HEK293 (cell line): ENCODE results near the gene PRRT3.

Source experiments
- GLIS2 ChIP-seq: fragments of 450-650 bp; formaldehyde crosslinking; IDR thresholded peaks from 2 replicates; pipeline ENCODE4 v1.5.1; 2016; ENCODE audit warnings: missing biosample characterization, missing genetic modification characterization
- HOXC10 ChIP-seq: sonication (generic); formaldehyde crosslinking; IDR thresholded peaks from 2 replicates; pipeline ENCODE4 v1.8.1; 2023; ENCODE audit warnings: mild to moderate bottlenecking, missing genetic modification reagents
- MEIS1 ChIP-seq: sonication (generic); formaldehyde crosslinking; IDR thresholded peaks from 2 replicates; pipeline ENCODE4 v1.8.1; 2022; ENCODE audit warnings: missing genetic modification reagents, mild to moderate bottlenecking, borderline replicate concordance
- PRDM1 ChIP-seq: fragments of 450-650 bp; formaldehyde crosslinking; IDR thresholded peaks from 2 replicates; pipeline ENCODE4; 2016; ENCODE audit warnings: missing biosample characterization, missing genetic modification characterization
- SCRT1 ChIP-seq: fragments of 450-650 bp; formaldehyde crosslinking; IDR thresholded peaks from 2 replicates; pipeline ENCODE4 v1.5.1; 2016; ENCODE audit warnings: missing biosample characterization, missing genetic modification characterization, borderline replicate concordance
- SCRT2 ChIP-seq: fragments of 450-650 bp; formaldehyde crosslinking; IDR thresholded peaks from 2 replicates; pipeline ENCODE4 v1.5.1; 2016; ENCODE audit warnings: missing biosample characterization, missing genetic modification characterization
- SP3 ChIP-seq: fragments of 450-650 bp; formaldehyde crosslinking; IDR thresholded peaks from 2 replicates; pipeline ENCODE4 v1.5.1; 2016; ENCODE audit warnings: missing biosample characterization, missing genetic modification characterization
- ZBTB20 ChIP-seq: fragments of 450-650 bp; formaldehyde crosslinking; IDR thresholded peaks from 2 replicates; pipeline ENCODE4 v1.5.1; 2016; ENCODE audit warnings: missing biosample characterization, missing genetic modification characterization
- ZBTB8A ChIP-seq: fragments of 450-650 bp; formaldehyde crosslinking; IDR thresholded peaks from 2 replicates; pipeline ENCODE4 v1.5.1; 2016; ENCODE audit warnings: missing biosample characterization, missing genetic modification characterization
- ZFHX2 ChIP-seq: fragments of 450-650 bp; formaldehyde crosslinking; conservative IDR thresholded peaks from 2 replicates; pipeline ENCODE4 v1.5.1; 2016; ENCODE audit warnings: missing biosample characterization, missing genetic modification characterization
- ZFP69B ChIP-seq: fragments of 450-650 bp; formaldehyde crosslinking; IDR thresholded peaks from 2 replicates; pipeline ENCODE4 v1.5.1; 2016; ENCODE audit warnings: missing biosample characterization, missing genetic modification characterization
- ZNF140 ChIP-seq: fragments of 450-650 bp; formaldehyde crosslinking; IDR thresholded peaks from 2 replicates; pipeline ENCODE4 v1.5.1; 2016; ENCODE audit warnings: missing biosample characterization, missing genetic modification characterization
- ZNF155 ChIP-seq: fragments of 450-650 bp; formaldehyde crosslinking; IDR thresholded peaks from 2 replicates; pipeline ENCODE4 v1.5.1; 2016; ENCODE audit warnings: missing biosample characterization, missing genetic modification characterization
- ZNF184 ChIP-seq: fragments of 450-650 bp; IDR thresholded peaks from 2 replicates; pipeline ENCODE4 v1.5.1; 2018; ENCODE audit warnings: missing biosample characterization, mild to moderate bottlenecking, missing genetic modification characterization
- ZNF221 ChIP-seq: fragments of 450-650 bp; formaldehyde crosslinking; IDR thresholded peaks from 2 replicates; pipeline ENCODE4 v1.5.1; 2017; ENCODE audit warnings: missing biosample characterization, missing genetic modification characterization, borderline replicate concordance
- ZNF223 ChIP-seq: fragments of 450-650 bp; formaldehyde crosslinking; IDR thresholded peaks from 2 replicates; pipeline ENCODE4 v1.5.1; 2016; ENCODE audit warnings: missing biosample characterization, missing genetic modification characterization
- ZNF274 ChIP-seq, 2 experiments: fragments of 200-500 bp in 1 of 2; fragments of 450-650 bp in 1 of 2; sonication (Bioruptor generic) in 1 of 2; formaldehyde crosslinking in 1 of 2; IDR thresholded peaks; 2 replicates each; pipeline versions ENCODE4 v1.5.1 to v1.6.1; 2014 to 2016; ENCODE audit warnings: borderline replicate concordance in 1 of 2, inconsistent platforms in 1 of 2, low read length in 1 of 2, missing biosample characterization in 1 of 2, missing genetic modification characterization in 1 of 2
- ZNF433 ChIP-seq: fragments of 450-650 bp; formaldehyde crosslinking; IDR thresholded peaks from 2 replicates; pipeline ENCODE4 v1.5.1; 2016; ENCODE audit warnings: missing biosample characterization, missing genetic modification characterization, low read depth
- ZNF571 ChIP-seq: fragments of 450-650 bp; formaldehyde crosslinking; IDR thresholded peaks from 2 replicates; pipeline ENCODE4 v1.5.0; 2017; ENCODE audit warnings: missing biosample characterization, missing genetic modification characterization
- ZNF624 ChIP-seq: fragments of 450-650 bp; formaldehyde crosslinking; IDR thresholded peaks from 2 replicates; pipeline ENCODE4 v1.5.1; 2017; ENCODE audit warnings: missing biosample characterization, missing genetic modification characterization
- ZNF664 ChIP-seq: fragments of 450-650 bp; formaldehyde crosslinking; IDR thresholded peaks from 2 replicates; pipeline ENCODE4 v1.5.1; 2016; ENCODE audit warnings: missing biosample characterization, missing genetic modification characterization
- ZNF701 ChIP-seq: fragments of 450-650 bp; formaldehyde crosslinking; IDR thresholded peaks from 2 replicates; pipeline ENCODE4 v1.5.1; 2016; ENCODE audit warnings: missing biosample characterization, missing genetic modification characterization
- ZNF76 ChIP-seq: fragments of 450-650 bp; formaldehyde crosslinking; IDR thresholded peaks from 2 replicates; pipeline ENCODE4; 2016; ENCODE audit warnings: low read depth, missing biosample characterization, missing genetic modification characterization, borderline replicate concordance
- ZNF777 ChIP-seq: fragments of 450-650 bp; formaldehyde crosslinking; IDR thresholded peaks from 2 replicates; pipeline ENCODE4 v1.5.1; 2017; ENCODE audit warnings: missing biosample characterization, missing genetic modification characterization, borderline replicate concordance
- ZNF792 ChIP-seq: fragments of 450-650 bp; formaldehyde crosslinking; IDR thresholded peaks from 2 replicates; pipeline ENCODE4 v1.5.1; 2016; ENCODE audit warnings: missing biosample characterization, missing genetic modification characterization
- TF ChIP-seq, protein P1 (sequence below): fragments of 450-650 bp; formaldehyde crosslinking; IDR thresholded peaks from 2 replicates; pipeline ENCODE4 v1.5.1; 2016; ENCODE audit warnings: missing biosample characterization, missing genetic modification characterization, borderline replicate concordance
- TF ChIP-seq, protein P2 (sequence below): fragments of 450-650 bp; formaldehyde crosslinking; IDR thresholded peaks from 2 replicates; pipeline ENCODE4 v1.5.1; 2016; ENCODE audit warnings: missing biosample characterization, missing genetic modification characterization
- TF ChIP-seq, protein P3 (sequence below): fragments of 450-650 bp; formaldehyde crosslinking; IDR thresholded peaks from 2 replicates; pipeline ENCODE4 v1.5.1; 2016; ENCODE audit warnings: missing biosample characterization, missing genetic modification characterization
- TF ChIP-seq, protein P4 (sequence below): fragments of 450-650 bp; formaldehyde crosslinking; IDR thresholded peaks from 2 replicates; pipeline ENCODE4 v1.5.1; 2016; ENCODE audit warnings: missing biosample characterization, missing genetic modification characterization

PRRT3 gene

DNA sequence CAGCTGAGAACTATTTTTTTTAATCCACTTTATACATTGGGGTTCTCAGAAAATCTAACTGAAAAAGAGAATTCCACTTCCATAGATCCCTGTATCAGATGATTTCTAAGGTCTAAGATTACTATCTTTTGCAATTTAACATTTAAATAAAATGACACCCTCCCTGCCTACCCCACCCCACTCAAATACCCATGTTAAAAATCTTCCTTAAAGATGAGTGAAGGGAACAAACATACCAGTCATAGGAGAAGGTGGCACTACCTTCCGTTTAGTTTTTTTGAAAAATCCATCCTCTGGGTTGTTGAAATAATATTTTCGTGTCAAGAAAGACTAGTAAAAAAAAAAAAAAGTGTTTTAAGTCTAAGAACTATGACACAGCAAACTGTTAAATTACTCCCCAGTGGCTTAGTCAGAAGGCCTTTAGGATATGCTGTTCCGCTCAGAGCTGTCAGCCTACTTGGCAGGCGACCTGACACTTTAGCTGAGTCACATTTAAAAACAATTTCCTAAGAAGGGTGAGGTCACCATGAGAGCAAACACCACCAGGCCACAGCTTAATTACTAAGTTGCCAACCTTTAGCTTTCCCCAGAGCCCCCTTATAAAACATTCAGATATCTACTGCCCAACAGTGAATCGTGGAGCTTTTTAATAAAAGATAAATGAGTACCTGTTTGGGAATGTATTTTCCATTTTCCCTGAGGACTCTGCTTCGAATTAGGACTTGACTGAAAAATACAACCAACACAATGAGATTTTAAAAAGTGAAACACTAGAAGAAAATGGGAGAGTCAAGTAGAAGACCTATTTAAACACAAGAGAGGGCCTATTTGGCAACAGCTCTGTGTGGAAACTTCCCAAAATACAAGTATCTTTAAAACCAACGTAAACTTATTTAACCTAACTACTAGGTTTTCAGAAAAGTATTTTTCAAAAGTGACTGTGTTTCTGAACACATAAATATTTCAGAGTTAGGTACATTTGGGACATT, 24.8 kb upstream of the PRRT3 start (continued):
- TF ChIP-seq, protein P1, sequence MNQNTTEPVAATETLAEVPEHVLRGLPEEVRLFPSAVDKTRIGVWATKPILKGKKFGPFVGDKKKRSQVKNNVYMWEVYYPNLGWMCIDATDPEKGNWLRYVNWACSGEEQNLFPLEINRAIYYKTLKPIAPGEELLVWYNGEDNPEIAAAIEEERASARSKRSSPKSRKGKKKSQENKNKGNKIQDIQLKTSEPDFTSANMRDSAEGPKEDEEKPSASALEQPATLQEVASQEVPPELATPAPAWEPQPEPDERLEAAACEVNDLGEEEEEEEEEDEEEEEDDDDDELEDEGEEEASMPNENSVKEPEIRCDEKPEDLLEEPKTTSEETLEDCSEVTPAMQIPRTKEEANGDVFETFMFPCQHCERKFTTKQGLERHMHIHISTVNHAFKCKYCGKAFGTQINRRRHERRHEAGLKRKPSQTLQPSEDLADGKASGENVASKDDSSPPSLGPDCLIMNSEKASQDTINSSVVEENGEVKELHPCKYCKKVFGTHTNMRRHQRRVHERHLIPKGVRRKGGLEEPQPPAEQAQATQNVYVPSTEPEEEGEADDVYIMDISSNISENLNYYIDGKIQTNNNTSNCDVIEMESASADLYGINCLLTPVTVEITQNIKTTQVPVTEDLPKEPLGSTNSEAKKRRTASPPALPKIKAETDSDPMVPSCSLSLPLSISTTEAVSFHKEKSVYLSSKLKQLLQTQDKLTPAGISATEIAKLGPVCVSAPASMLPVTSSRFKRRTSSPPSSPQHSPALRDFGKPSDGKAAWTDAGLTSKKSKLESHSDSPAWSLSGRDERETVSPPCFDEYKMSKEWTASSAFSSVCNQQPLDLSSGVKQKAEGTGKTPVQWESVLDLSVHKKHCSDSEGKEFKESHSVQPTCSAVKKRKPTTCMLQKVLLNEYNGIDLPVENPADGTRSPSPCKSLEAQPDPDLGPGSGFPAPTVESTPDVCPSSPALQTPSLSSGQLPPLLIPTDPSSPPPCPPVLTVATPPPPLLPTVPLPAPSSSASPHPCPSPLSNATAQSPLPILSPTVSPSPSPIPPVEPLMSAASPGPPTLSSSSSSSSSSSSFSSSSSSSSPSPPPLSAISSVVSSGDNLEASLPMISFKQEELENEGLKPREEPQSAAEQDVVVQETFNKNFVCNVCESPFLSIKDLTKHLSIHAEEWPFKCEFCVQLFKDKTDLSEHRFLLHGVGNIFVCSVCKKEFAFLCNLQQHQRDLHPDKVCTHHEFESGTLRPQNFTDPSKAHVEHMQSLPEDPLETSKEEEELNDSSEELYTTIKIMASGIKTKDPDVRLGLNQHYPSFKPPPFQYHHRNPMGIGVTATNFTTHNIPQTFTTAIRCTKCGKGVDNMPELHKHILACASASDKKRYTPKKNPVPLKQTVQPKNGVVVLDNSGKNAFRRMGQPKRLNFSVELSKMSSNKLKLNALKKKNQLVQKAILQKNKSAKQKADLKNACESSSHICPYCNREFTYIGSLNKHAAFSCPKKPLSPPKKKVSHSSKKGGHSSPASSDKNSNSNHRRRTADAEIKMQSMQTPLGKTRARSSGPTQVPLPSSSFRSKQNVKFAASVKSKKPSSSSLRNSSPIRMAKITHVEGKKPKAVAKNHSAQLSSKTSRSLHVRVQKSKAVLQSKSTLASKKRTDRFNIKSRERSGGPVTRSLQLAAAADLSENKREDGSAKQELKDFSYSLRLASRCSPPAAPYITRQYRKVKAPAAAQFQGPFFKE (tag by site-specific recombination) = no peak
- no peak for TF ChIP-seq ZNF433
- TF ChIP-seq HOXC10 (CRISPR knock-in tag) = no peak
- peak; percentile 93 for TF ChIP-seq ZNF184 (tag by site-specific recombination)
- TF ChIP-seq SCRT1 = no peak
- no peak for TF ChIP-seq SCRT2
- no peak for TF ChIP-seq ZNF274 (IDR thresholded peaks at IDR 0.05; ENCODE audit: low read length)
- TF ChIP-seq ZNF274 (tag by site-specific recombination; IDR thresholded peaks at IDR 0.05; ENCODE audit: borderline replicate concordance) = no peak
- no peak for TF ChIP-seq ZNF223
- peak; percentile 80 for TF ChIP-seq ZBTB8A
- TF ChIP-seq ZBTB20 (tag by site-specific recombination) = no peak
- TF ChIP-seq, protein P2, sequence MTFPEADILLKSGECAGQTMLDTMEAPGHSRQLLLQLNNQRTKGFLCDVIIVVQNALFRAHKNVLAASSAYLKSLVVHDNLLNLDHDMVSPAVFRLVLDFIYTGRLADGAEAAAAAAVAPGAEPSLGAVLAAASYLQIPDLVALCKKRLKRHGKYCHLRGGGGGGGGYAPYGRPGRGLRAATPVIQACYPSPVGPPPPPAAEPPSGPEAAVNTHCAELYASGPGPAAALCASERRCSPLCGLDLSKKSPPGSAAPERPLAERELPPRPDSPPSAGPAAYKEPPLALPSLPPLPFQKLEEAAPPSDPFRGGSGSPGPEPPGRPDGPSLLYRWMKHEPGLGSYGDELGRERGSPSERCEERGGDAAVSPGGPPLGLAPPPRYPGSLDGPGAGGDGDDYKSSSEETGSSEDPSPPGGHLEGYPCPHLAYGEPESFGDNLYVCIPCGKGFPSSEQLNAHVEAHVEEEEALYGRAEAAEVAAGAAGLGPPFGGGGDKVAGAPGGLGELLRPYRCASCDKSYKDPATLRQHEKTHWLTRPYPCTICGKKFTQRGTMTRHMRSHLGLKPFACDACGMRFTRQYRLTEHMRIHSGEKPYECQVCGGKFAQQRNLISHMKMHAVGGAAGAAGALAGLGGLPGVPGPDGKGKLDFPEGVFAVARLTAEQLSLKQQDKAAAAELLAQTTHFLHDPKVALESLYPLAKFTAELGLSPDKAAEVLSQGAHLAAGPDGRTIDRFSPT (tag by site-specific recombination) = peak; percentile 95
- 0 out of 2 replicates have a peak, but pooled peaks have one; percentile 12 for TF ChIP-seq ZNF664
- no peak for TF ChIP-seq ZNF624 (tag by site-specific recombination)
- TF ChIP-seq ZNF140 = peak; percentile 99
- TF ChIP-seq MEIS1 = no peak
- TF ChIP-seq PRDM1 = peak; percentile 38; the same call in 1 of the 2 replicates
- no peak for TF ChIP-seq ZNF792 (tag by site-specific recombination)
- TF ChIP-seq, protein P3, sequence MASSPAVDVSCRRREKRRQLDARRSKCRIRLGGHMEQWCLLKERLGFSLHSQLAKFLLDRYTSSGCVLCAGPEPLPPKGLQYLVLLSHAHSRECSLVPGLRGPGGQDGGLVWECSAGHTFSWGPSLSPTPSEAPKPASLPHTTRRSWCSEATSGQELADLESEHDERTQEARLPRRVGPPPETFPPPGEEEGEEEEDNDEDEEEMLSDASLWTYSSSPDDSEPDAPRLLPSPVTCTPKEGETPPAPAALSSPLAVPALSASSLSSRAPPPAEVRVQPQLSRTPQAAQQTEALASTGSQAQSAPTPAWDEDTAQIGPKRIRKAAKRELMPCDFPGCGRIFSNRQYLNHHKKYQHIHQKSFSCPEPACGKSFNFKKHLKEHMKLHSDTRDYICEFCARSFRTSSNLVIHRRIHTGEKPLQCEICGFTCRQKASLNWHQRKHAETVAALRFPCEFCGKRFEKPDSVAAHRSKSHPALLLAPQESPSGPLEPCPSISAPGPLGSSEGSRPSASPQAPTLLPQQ = peak; percentile 58; the same call in 1 of the 2 replicates
- no peak for TF ChIP-seq ZNF777 (tag by site-specific recombination)
- peak; percentile 74 for TF ChIP-seq ZFP69B (tag by site-specific recombination)
- TF ChIP-seq ZNF76 (tag by site-specific recombination) = no peak
- no peak for TF ChIP-seq GLIS2
- TF ChIP-seq ZNF701 = no peak
- TF ChIP-seq ZNF221 (tag by site-specific recombination) = no peak
- TF ChIP-seq, protein P4, sequence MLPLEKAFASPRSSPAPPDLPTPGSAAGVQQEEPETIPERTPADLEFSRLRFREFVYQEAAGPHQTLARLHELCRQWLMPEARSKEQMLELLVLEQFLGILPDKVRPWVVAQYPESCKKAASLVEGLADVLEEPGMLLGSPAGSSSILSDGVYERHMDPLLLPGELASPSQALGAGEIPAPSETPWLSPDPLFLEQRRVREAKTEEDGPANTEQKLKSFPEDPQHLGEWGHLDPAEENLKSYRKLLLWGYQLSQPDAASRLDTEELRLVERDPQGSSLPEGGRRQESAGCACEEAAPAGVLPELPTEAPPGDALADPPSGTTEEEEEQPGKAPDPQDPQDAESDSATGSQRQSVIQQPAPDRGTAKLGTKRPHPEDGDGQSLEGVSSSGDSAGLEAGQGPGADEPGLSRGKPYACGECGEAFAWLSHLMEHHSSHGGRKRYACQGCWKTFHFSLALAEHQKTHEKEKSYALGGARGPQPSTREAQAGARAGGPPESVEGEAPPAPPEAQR (tag by site-specific recombination) = no peak
- no peak for TF ChIP-seq ZNF155 (tag by site-specific recombination)
- no peak for TF ChIP-seq ZFHX2
- no peak for TF ChIP-seq ZNF571 (tag by site-specific recombination)
- peak; percentile 15; the same call in 1 of the 2 replicates for TF ChIP-seq SP3 (tag by site-specific recombination)
